Mucosa of stomach (tissue), 1 donor: ENCODE data around the gene POP4.
A peak's percentile ranks its signal among the peaks of the same experiment; 100 is the strongest.
"Not testable (repeated sequence)": the region's sequence is repeated elsewhere in the genome, so short reads cannot be mapped to it uniquely, and the experiment has no call there.

ENCODE experiments used
- H3K27me3 ChIP-seq: one replicate; pipeline ENCODE4 v1.7.0; 2013; ENCODE audit warnings: mild to moderate bottlenecking, low read length; ENCODE audit not compliant: control insufficient read depth, insufficient read depth
- H3K36me3 ChIP-seq: one replicate; pipeline ENCODE4 v1.7.0; 2013; ENCODE audit warnings: low read length; ENCODE audit not compliant: control insufficient read depth, insufficient read depth
- H3K4me1 ChIP-seq: one replicate; pipeline ENCODE4 v1.7.0; 2013; ENCODE audit warnings: mild to moderate bottlenecking, low read length; ENCODE audit not compliant: control insufficient read depth, insufficient read depth
- H3K4me3 ChIP-seq: one replicate; pipeline ENCODE4 v1.7.0; 2013; ENCODE audit warnings: low read length
- H3K9ac ChIP-seq: one replicate; pipeline ENCODE4 v1.7.0; 2013; ENCODE audit warnings: mild to moderate bottlenecking, low read length, moderate library complexity
- H3K9me3 ChIP-seq: one replicate; pipeline ENCODE4 v1.7.0; 2013; ENCODE audit warnings: mild to moderate bottlenecking, low read length, moderate library complexity; ENCODE audit not compliant: control insufficient read depth
- donor health status: Pancreatic carcinoma.

Gene POP4

GRCh38 chr19:29605653-29606419, at the start of gene POP4:
Gene POP4 (plus strand): TSS chr19:29606283. CDS start chr19:29606319, 36 bp downstream.
- peak within 1 kb of the TSS; percentile 83 for H3K4me3 ChIP-seq
- H3K9me3 ChIP-seq = no peaks in the 10 kb centered on the region
- H3K9ac ChIP-seq = peak within 1 kb of the TSS; percentile 100
- H3K36me3 ChIP-seq = no peaks in the 10 kb centered on the region
- H3K4me1 ChIP-seq = no peaks in the 10 kb centered on the region
- H3K27me3 ChIP-seq = no peaks in the 10 kb centered on the region

- not testable (repeated sequence) for H3K9me3 ChIP-seq, H3K36me3 ChIP-seq, H3K4me1 ChIP-seq, H3K4me3 ChIP-seq, H3K9ac ChIP-seq, H3K27me3 ChIP-seq
Measured at GRCh38 chr19:29559110-29559509, 47.0 kb upstream of the POP4 start.

GRCh38 chr19:29559743-29560142, 46.3 kb upstream of the POP4 start:
- H3K9ac ChIP-seq = no peak overlapping the region
- no peaks in the 10 kb centered on the region for H3K9me3 ChIP-seq
- H3K4me3 ChIP-seq = no peak overlapping the region
- no peaks in the 10 kb centered on the region for H3K36me3 ChIP-seq
- H3K4me1 ChIP-seq = no peaks in the 10 kb centered on the region
- H3K27me3 ChIP-seq = no peaks in the 10 kb centered on the region

- Histone ChIP-seq H3K27me3 (no peaks in the 10 kb centered on the region), H3K9ac (no peak overlapping the region), H3K9me3 (no peaks in the 10 kb centered on the region), H3K4me1 (no peaks in the 10 kb centered on the region), H3K4me3 (no peak overlapping the region), H3K36me3 (no peaks in the 10 kb centered on the region)
Measured at GRCh38 chr19:29560313-29561075, 45.6 kb upstream of the POP4 start.

- H3K36me3 ChIP-seq = no peaks in the 10 kb centered on the region
- no peaks in the 10 kb centered on the region for H3K27me3 ChIP-seq
- H3K9ac ChIP-seq = no peak overlapping the region
- H3K4me3 ChIP-seq = no peak overlapping the region
- H3K4me1 ChIP-seq = no peaks in the 10 kb centered on the region
- no peaks in the 10 kb centered on the region for H3K9me3 ChIP-seq
Measured at GRCh38 chr19:29561601-29562000, 44.5 kb upstream of the POP4 start.

GRCh38 chr19:29562299-29563297, 43.5 kb upstream of the POP4 start:
- Histone ChIP-seq H3K36me3 (no peaks in the 10 kb centered on the region), H3K4me1 (no peaks in the 10 kb centered on the region), H3K4me3 (no peak overlapping the region), H3K9ac (no peak overlapping the region), H3K27me3 (no peaks in the 10 kb centered on the region), H3K9me3 (no peaks in the 10 kb centered on the region)

- Histone ChIP-seq H3K36me3 (no peaks in the 10 kb centered on the region), H3K27me3 (no peaks in the 10 kb centered on the region), H3K4me1 (no peaks in the 10 kb centered on the region), H3K9me3 (no peaks in the 10 kb centered on the region), H3K4me3 (no peak overlapping the region), H3K9ac (no peak overlapping the region)
Measured at GRCh38 chr19:29563486-29564101, 42.5 kb upstream of the POP4 start.

- Histone ChIP-seq H3K27me3 (no peaks in the 10 kb centered on the region), H3K4me1 (no peaks in the 10 kb centered on the region), H3K9ac (no peak overlapping the region), H3K4me3 (no peak overlapping the region), H3K9me3 (no peaks in the 10 kb centered on the region), H3K36me3 (no peaks in the 10 kb centered on the region)
Measured at GRCh38 chr19:29564574-29565005, 41.5 kb upstream of the POP4 start.

- Histone ChIP-seq H3K4me1 (no peaks in the 10 kb centered on the region), H3K9ac (no peak overlapping the region), H3K27me3 (no peaks in the 10 kb centered on the region), H3K9me3 (no peaks in the 10 kb centered on the region), H3K4me3 (no peak overlapping the region), H3K36me3 (no peaks in the 10 kb centered on the region)
Measured at GRCh38 chr19:29565171-29565570, 40.9 kb upstream of the POP4 start.

- H3K9me3 ChIP-seq = no peaks in the 10 kb centered on the region
- H3K4me3 ChIP-seq = no peak overlapping the region
- H3K27me3 ChIP-seq = no peaks in the 10 kb centered on the region
- no peaks in the 10 kb centered on the region for H3K36me3 ChIP-seq
- H3K9ac ChIP-seq = no peak overlapping the region
- H3K4me1 ChIP-seq = no peaks in the 10 kb centered on the region
Measured at GRCh38 chr19:29566496-29567054, 39.5 kb upstream of the POP4 start.

GRCh38 chr19:29567366-29567915, 38.6 kb upstream of the POP4 start:
- no peaks in the 10 kb centered on the region for H3K36me3 ChIP-seq
- no peak overlapping the region for H3K4me3 ChIP-seq
- H3K27me3 ChIP-seq = no peaks in the 10 kb centered on the region
- no peaks in the 10 kb centered on the region for H3K4me1 ChIP-seq
- H3K9ac ChIP-seq = no peak overlapping the region
- H3K9me3 ChIP-seq = no peaks in the 10 kb centered on the region
